ENCODE data around the gene DENND6B.

DENND6B gene

GRCh38 chr22:50308597-50308935 lies 18.2 kb downstream of the DENND6B start:
- no peaks in the 10 kb centered on the region; the same call in 1 of the 2 replicates for H3K36me3 ChIP-seq (ENCODE audit: control insufficient read depth, insufficient read depth, low read length)
- H3K4me1 ChIP-seq (ENCODE audit: control insufficient read depth, insufficient read depth, low read length): peaks cover 11% of the 10 kb centered on the region
- no peak for DNase-seq (ENCODE audit: low read depth, low spot score)
- no peak overlapping the region for H3K27ac ChIP-seq (ENCODE audit: low read length)
- no CpG with 5 or more reads among the region's 7 CpGs for WGBS (ENCODE audit: insufficient coverage, insufficient read length)
- H3K27me3 ChIP-seq (ENCODE audit: control insufficient read depth, insufficient read depth, low read length): no peaks in the 10 kb centered on the region
- no peak overlapping the region for H3K4me3 ChIP-seq (ENCODE audit: low read length)
- no peaks in the 10 kb centered on the region for H3K9me3 ChIP-seq (ENCODE audit: control insufficient read depth, insufficient read depth, low read length)

GRCh38 chr22:50307890-50308596 lies 18.8 kb downstream of the DENND6B start:
- Histone ChIP-seq H3K27ac (ENCODE audit: low read length) (no peak overlapping the region), H3K27me3 (ENCODE audit: control insufficient read depth, insufficient read depth, low read length) (no peaks in the 10 kb centered on the region), H3K4me3 (ENCODE audit: low read length) (no peak overlapping the region), H3K4me1 (ENCODE audit: control insufficient read depth, insufficient read depth, low read length) (peaks cover 11% of the 10 kb centered on the region), H3K36me3 (ENCODE audit: control insufficient read depth, insufficient read depth, low read length) (no peaks in the 10 kb centered on the region; the same call in 1 of the 2 replicates), H3K9me3 (ENCODE audit: control insufficient read depth, insufficient read depth, low read length) (no peaks in the 10 kb centered on the region)
- no peak for DNase-seq (ENCODE audit: low read depth, low spot score)
- no CpG with 5 or more reads among the region's 19 CpGs for WGBS (ENCODE audit: insufficient coverage, insufficient read length)

- Histone ChIP-seq H3K4me3 (ENCODE audit: low read length) (peak within 1 kb of the TSS; percentile 68), H3K27me3 (ENCODE audit: control insufficient read depth, insufficient read depth, low read length) (no peaks in the 10 kb centered on the region), H3K4me1 (ENCODE audit: control insufficient read depth, insufficient read depth, low read length) (peaks cover 11% of the 10 kb centered on the region), H3K9me3 (ENCODE audit: control insufficient read depth, insufficient read depth, low read length) (no peaks in the 10 kb centered on the region), H3K36me3 (ENCODE audit: control insufficient read depth, insufficient read depth, low read length) (no peaks in the 10 kb centered on the region; the same call in 1 of the 2 replicates), H3K27ac (ENCODE audit: low read length) (no peak within 1 kb of the TSS)
- DNase-seq (ENCODE audit: low read depth, low spot score): no peak
- no CpG with 5 or more reads among the region's 105 CpGs for WGBS (ENCODE audit: insufficient coverage, insufficient read length)
Measured at GRCh38 chr22:50306753-50307749, 19.8 kb downstream of the DENND6B start, which contains the start of gene PLXNB2. PLXNB2 (minus strand) TSS chr22:50307646; CDS start chr22:50290584, 17,062 bp downstream.

- Histone ChIP-seq H3K27me3 (ENCODE audit: control insufficient read depth, insufficient read depth, low read length) (no peaks in the 10 kb centered on the region), H3K4me3 (ENCODE audit: low read length) (0 out of 2 replicates have a peak overlapping the region, but pooled peaks have one; percentile 4), H3K27ac (ENCODE audit: low read length) (no peak overlapping the region), H3K9me3 (ENCODE audit: control insufficient read depth, insufficient read depth, low read length) (no peaks in the 10 kb centered on the region), H3K4me1 (ENCODE audit: control insufficient read depth, insufficient read depth, low read length) (peaks cover 9% of the 10 kb centered on the region), H3K36me3 (ENCODE audit: control insufficient read depth, insufficient read depth, low read length) (no peaks in the 10 kb centered on the region; the same call in 1 of the 2 replicates)
- no CpG with 5 or more reads among the region's 21 CpGs for WGBS (ENCODE audit: insufficient coverage, insufficient read length)
- DNase-seq (ENCODE audit: low read depth, low spot score): no peak
Measured at GRCh38 chr22:50305923-50306566, 20.8 kb downstream of the DENND6B start.

GRCh38 chr22:50305393-50305922 lies 21.4 kb downstream of the DENND6B start:
- peaks cover 11% of the 10 kb centered on the region for H3K4me1 ChIP-seq (ENCODE audit: control insufficient read depth, insufficient read depth, low read length)
- H3K27me3 ChIP-seq (ENCODE audit: control insufficient read depth, insufficient read depth, low read length): no peaks in the 10 kb centered on the region
- no peak overlapping the region for H3K27ac ChIP-seq (ENCODE audit: low read length)
- DNase-seq (ENCODE audit: low read depth, low spot score): no peak
- no peaks in the 10 kb centered on the region; the same call in 1 of the 2 replicates for H3K36me3 ChIP-seq (ENCODE audit: control insufficient read depth, insufficient read depth, low read length)
- H3K9me3 ChIP-seq (ENCODE audit: control insufficient read depth, insufficient read depth, low read length): no peaks in the 10 kb centered on the region
- H3K4me3 ChIP-seq (ENCODE audit: low read length): no peak overlapping the region
- no CpG with 5 or more reads among the region's 14 CpGs for WGBS (ENCODE audit: insufficient coverage, insufficient read length)

- Histone ChIP-seq H3K27me3 (ENCODE audit: control insufficient read depth, insufficient read depth, low read length) (no peaks in the 10 kb centered on the region), H3K27ac (ENCODE audit: low read length) (no peak overlapping the region), H3K4me3 (ENCODE audit: low read length) (no peak overlapping the region), H3K36me3 (ENCODE audit: control insufficient read depth, insufficient read depth, low read length) (no peaks in the 10 kb centered on the region; the same call in 1 of the 2 replicates), H3K4me1 (ENCODE audit: control insufficient read depth, insufficient read depth, low read length) (peaks cover 11% of the 10 kb centered on the region), H3K9me3 (ENCODE audit: control insufficient read depth, insufficient read depth, low read length) (no peaks in the 10 kb centered on the region)
- no CpG with 5 or more reads among the region's 22 CpGs for WGBS (ENCODE audit: insufficient coverage, insufficient read length)
- no peak for DNase-seq (ENCODE audit: low read depth, low spot score)
Measured at GRCh38 chr22:50304528-50305392, 22.1 kb downstream of the DENND6B start.

- WGBS (ENCODE audit: insufficient coverage, insufficient read length): no CpG with 5 or more reads among the region's 11 CpGs
- H3K27me3 ChIP-seq (ENCODE audit: control insufficient read depth, insufficient read depth, low read length): no peaks in the 10 kb centered on the region
- no peaks in the 10 kb centered on the region; the same call in 1 of the 2 replicates for H3K36me3 ChIP-seq (ENCODE audit: control insufficient read depth, insufficient read depth, low read length)
- H3K4me3 ChIP-seq (ENCODE audit: low read length): no peak overlapping the region
- no peak for DNase-seq (ENCODE audit: low read depth, low spot score)
- peaks cover 11% of the 10 kb centered on the region for H3K4me1 ChIP-seq (ENCODE audit: control insufficient read depth, insufficient read depth, low read length)
- H3K9me3 ChIP-seq (ENCODE audit: control insufficient read depth, insufficient read depth, low read length): no peaks in the 10 kb centered on the region
- no peak overlapping the region for H3K27ac ChIP-seq (ENCODE audit: low read length)
Measured at GRCh38 chr22:50303848-50304527, 22.8 kb downstream of the DENND6B start.

GRCh38 chr22:50303515-50303847 lies 23.3 kb downstream of the DENND6B start:
- WGBS (ENCODE audit: insufficient coverage, insufficient read length): no CpG with 5 or more reads among the region's 7 CpGs
- no peaks in the 10 kb centered on the region for H3K9me3 ChIP-seq (ENCODE audit: control insufficient read depth, insufficient read depth, low read length)

GRCh38 chr22:50302564-50302963 lies 24.2 kb downstream of the DENND6B start:
- DNase-seq (ENCODE audit: low read depth, low spot score): no peak
- Histone ChIP-seq H3K36me3 (ENCODE audit: control insufficient read depth, insufficient read depth, low read length) (no peaks in the 10 kb centered on the region), H3K9me3 (ENCODE audit: control insufficient read depth, insufficient read depth, low read length) (no peaks in the 10 kb centered on the region), H3K27ac (ENCODE audit: low read length) (no peak overlapping the region), H3K4me3 (ENCODE audit: low read length) (no peak overlapping the region), H3K4me1 (ENCODE audit: control insufficient read depth, insufficient read depth, low read length) (peaks cover 6% of the 10 kb centered on the region), H3K27me3 (ENCODE audit: control insufficient read depth, insufficient read depth, low read length) (no peaks in the 10 kb centered on the region)
- no CpG with 5 or more reads among the region's 5 CpGs for WGBS (ENCODE audit: insufficient coverage, insufficient read length)

More at GRCh38 chr22:50303515-50303847, 23.3 kb downstream of the DENND6B start:
- Histone ChIP-seq H3K27me3 (ENCODE audit: control insufficient read depth, insufficient read depth, low read length) (no peaks in the 10 kb centered on the region), H3K4me3 (ENCODE audit: low read length) (no peak overlapping the region), H3K36me3 (ENCODE audit: control insufficient read depth, insufficient read depth, low read length) (no peaks in the 10 kb centered on the region; the same call in 1 of the 2 replicates), H3K4me1 (ENCODE audit: control insufficient read depth, insufficient read depth, low read length) (peaks cover 11% of the 10 kb centered on the region), H3K27ac (ENCODE audit: low read length) (no peak overlapping the region)
- no peak for DNase-seq (ENCODE audit: low read depth, low spot score)

Data from iPS DF 6.9 (cell line).